ENCODE results near the gene MED22.

The MED22 gene

GRCh38 chr9:133377280-133377679 lies 29.3 kb upstream of the MED22 start:
- in situ Hi-C loops (cut with HindIII; ENCODE audit: low sequenced_read_pairs): loop anchor here (5.0 to 10.0 kb wide), 3 partner anchors 40 to 352 kb away; partner anchors contain the start of gene REXO4

- in situ Hi-C loops (cut with HindIII; ENCODE audit: low sequenced_read_pairs): loop anchor here (5.0 to 10.0 kb wide), 3 partner anchors 41 to 351 kb away; partner anchors contain the start of gene REXO4
Observed at GRCh38 chr9:133375724-133376654, 28.1 kb upstream of the MED22 start, which contains the start of the genes STKLD1 and SURF4. TSS of gene STKLD1 (plus strand) at chr9:133376366. CDS start at chr9:133376474, 108 bp downstream. TSS of gene SURF4 (minus strand) at chr9:133376060. CDS start at chr9:133375969, 91 bp downstream.

- in situ Hi-C loops (cut with HindIII; ENCODE audit: low sequenced_read_pairs): loop anchor here (5.0 to 10.0 kb wide), 3 partner anchors 42 to 350 kb away; partner anchors contain the start of gene REXO4
Observed at GRCh38 chr9:133375116-133375723, 27.3 kb upstream of the MED22 start.

- in situ Hi-C loops (cut with HindIII; ENCODE audit: low sequenced_read_pairs): loop anchor here (5.0 to 10.0 kb wide), 3 partner anchors 43 to 350 kb away; partner anchors contain the start of gene REXO4
Observed at GRCh38 chr9:133374612-133375115, 26.7 kb upstream of the MED22 start.

- in situ Hi-C loops (cut with HindIII; ENCODE audit: low sequenced_read_pairs): loop anchor here (10.0 kb wide), 2 partner anchors 123 to 347 kb away; no protein-coding TSS in a partner anchor
Observed at GRCh38 chr9:133372144-133372543, 24.2 kb upstream of the MED22 start.

- in situ Hi-C loops (cut with HindIII; ENCODE audit: low sequenced_read_pairs): loop anchor here (10.0 kb wide), 2 partner anchors 124 to 346 kb away; no protein-coding TSS in a partner anchor
Observed at GRCh38 chr9:133371261-133371711, 23.4 kb upstream of the MED22 start.

GRCh38 chr9:133370685-133371084 lies 22.8 kb upstream of the MED22 start:
- in situ Hi-C loops (cut with HindIII; ENCODE audit: low sequenced_read_pairs): loop anchor here (10.0 kb wide), 2 partner anchors 124 to 346 kb away; no protein-coding TSS in a partner anchor

GRCh38 chr9:133369933-133370332 lies 22.0 kb upstream of the MED22 start:
- in situ Hi-C loops (cut with HindIII; ENCODE audit: low sequenced_read_pairs): loop anchor here (10.0 kb wide), 2 partner anchors 125 to 345 kb away; no protein-coding TSS in a partner anchor

- in situ Hi-C loops (cut with HindIII; ENCODE audit: low sequenced_read_pairs): no loop called here
Observed at GRCh38 chr9:133369422-133369821, 21.5 kb upstream of the MED22 start.

- in situ Hi-C loops (cut with HindIII; ENCODE audit: low sequenced_read_pairs): no loop called here
Observed at GRCh38 chr9:133368249-133368881, 20.4 kb upstream of the MED22 start.

GRCh38 chr9:133367778-133368177 lies 19.8 kb upstream of the MED22 start:
- in situ Hi-C loops (cut with HindIII; ENCODE audit: low sequenced_read_pairs): no loop called here

GRCh38 chr9:133367221-133367620 lies 19.3 kb upstream of the MED22 start:
- in situ Hi-C loops (cut with HindIII; ENCODE audit: low sequenced_read_pairs): no loop called here

- in situ Hi-C loops (cut with HindIII; ENCODE audit: low sequenced_read_pairs): no loop called here
Observed at GRCh38 chr9:133366435-133366834, 18.5 kb upstream of the MED22 start.

- in situ Hi-C loops (cut with HindIII; ENCODE audit: low sequenced_read_pairs): no loop called here
Observed at GRCh38 chr9:133362359-133363044, 14.6 kb upstream of the MED22 start.

- in situ Hi-C loops (cut with HindIII; ENCODE audit: low sequenced_read_pairs): no loop called here
Observed at GRCh38 chr9:133361507-133362092, 13.7 kb upstream of the MED22 start.

GRCh38 chr9:133360400-133361393 lies 12.8 kb upstream of the MED22 start:
- in situ Hi-C loops (cut with HindIII; ENCODE audit: low sequenced_read_pairs): no loop called here

GRCh38 chr9:133359399-133360175 lies 11.7 kb upstream of the MED22 start:
- in situ Hi-C loops (cut with HindIII; ENCODE audit: low sequenced_read_pairs): no loop called here
